ENCODE results near the gene TYMP. TPM values are rescaled to one million over a fixed set of nuclear protein-coding genes. Genes with fewer than 3 reads are reported as not detected.

The TYMP gene
- total and polyA plus RNA-seq, 2 of the 4 experiments (the other 2 are of a cell fraction), result 0.18 to 0.74 TPM

GRCh38 chr22:50576070-50576469 is 46.3 kb upstream of the TYMP start:
- H4K8ac ChIP-seq (ENCODE audit: low read depth in 2 of 2, low read length in 2 of 2), result no peak overlapping the region
- H3K18ac ChIP-seq (ENCODE audit: low read depth, low read length), result no peak overlapping the region
- no peak overlapping the region for H3K23ac ChIP-seq (ENCODE audit: low read depth, low read length)
- DNase-seq (peak; percentile 44), ATAC-seq (ENCODE audit: low read depth) (0 out of 2 replicates have a peak, but pooled peaks have one; percentile 38)
- no peaks in the 10 kb centered on the region for H3K27me3 ChIP-seq (ENCODE audit: control insufficient read depth, insufficient read depth, low read length)
- no peak overlapping the region for H3K4ac ChIP-seq (ENCODE audit: low read depth, low read length)
- no peak overlapping the region for H3K27ac ChIP-seq (ENCODE audit: insufficient read depth, low read length)
- H3K9me1 ChIP-seq (ENCODE audit: insufficient read depth, low read length), result peaks cover 19% of the 10 kb centered on the region
- H3K36me3 ChIP-seq (ENCODE audit: control insufficient read depth, insufficient read depth, low read length), result peaks cover 2% of the 10 kb centered on the region; the same call in 1 of the 2 replicates
- in situ Hi-C loops (cut with MboI; ENCODE audit: low sequenced_read_pairs) (loop anchor here (5.0 kb wide), 1 partner anchor 49 kb away; the partner anchor contains the start of gene SCO2), dilution Hi-C loops (cut with HindIII; ENCODE audit: low sequenced_read_pairs, unreplicated experiment) (no loop called here), intact Hi-C loops (cut with micrococcal nuclease) (loop anchor here (5.0 kb wide), 1 partner anchor 46 kb away; no protein-coding TSS in a partner anchor)
- no peak overlapping the region for H2AK9ac ChIP-seq (replicated peaks; ENCODE audit: low read depth, low read length, poor library complexity)
- H4K20me1 ChIP-seq (ENCODE audit: insufficient read depth, low read length), result no peaks in the 10 kb centered on the region
- peaks cover 1 to 17% of the 10 kb centered on the region in 2 experiments; a peak in 3 of 4 replicates for H3K79me1 ChIP-seq (ENCODE audit: low read depth in 1 of 2, low read length in 2 of 2)
- H2BK20ac ChIP-seq (ENCODE audit: low read depth, low read length), result no peak overlapping the region
- H2BK120ac ChIP-seq (ENCODE audit: low read depth, low read length), result no peak overlapping the region
- no peak overlapping the region for H3K4me2 ChIP-seq (ENCODE audit: low read depth, low read length)
- no peak overlapping the region for H2BK5ac ChIP-seq (ENCODE audit: low read depth, low read length, poor library complexity, severe bottlenecking)
- no peak overlapping the region for H3K4me3 ChIP-seq (ENCODE audit: insufficient read depth, low read depth, low read length)
- no peak overlapping the region for H2AFZ ChIP-seq (replicated peaks; ENCODE audit: low read length, poor library complexity)
- TF ChIP-seq SMC3 (IDR thresholded peaks at IDR 0.05; ENCODE audit: low read depth, low read length), result peak; percentile 30; the same call in 1 of the 2 replicates
- peak; percentile 60 for TF ChIP-seq CTCF (conservative IDR thresholded peaks at IDR 0.05; ENCODE audit: low read depth, low read length)
- peak; percentile 61 for TF ChIP-seq RAD21 (IDR thresholded peaks at IDR 0.05; ENCODE audit: low read length)
- TF ChIP-seq MXI1 (IDR thresholded peaks at IDR 0.05; ENCODE audit: borderline replicate concordance, low read depth, low read length), result no peak
- ChIA-PET CTCF (no interaction called here), POLR2A (ENCODE audit: unreplicated experiment) (no interaction called here)
- no peaks in the 10 kb centered on the region for H3K9me3 ChIP-seq (ENCODE audit: control insufficient read depth, insufficient read depth, low read length)
- no peak overlapping the region for H4K91ac ChIP-seq (ENCODE audit: insufficient read depth, low read depth, low read length)
- H2AK5ac ChIP-seq (ENCODE audit: low read depth, low read length), result no peak overlapping the region
- peaks cover 12% of the 10 kb centered on the region for H3K4me1 ChIP-seq (ENCODE audit: control insufficient read depth, insufficient read depth, low read length)
- no peak overlapping the region for H3K56ac ChIP-seq (ENCODE audit: extremely low read depth, insufficient read depth, low read length)
- no peak overlapping the region for H2BK15ac ChIP-seq (ENCODE audit: low read depth, low read length)
- 43% methylated on average over 1 of the region's 5 CpGs; no CpG with 5 or more reads in 1 of the 2 experiments for whole genome bisulfite sequencing, 2 experiments (ENCODE audit: extremely low coverage in 2 of 2, insufficient read length in 1 of 2)
- no peak overlapping the region for H3K9ac ChIP-seq (ENCODE audit: low read depth, low read length)
- H4K5ac ChIP-seq (ENCODE audit: low read depth, low read length), result no peak overlapping the region
- no peak overlapping the region for H3K14ac ChIP-seq (replicated peaks; ENCODE audit: low read depth, low read length)
- no TSS peak for BruUV-seq (replicated peaks)
